ENCODE data around the gene ISG15.
"Not testable (repeated sequence)": the region's sequence is repeated elsewhere in the genome, so short reads cannot be mapped to it uniquely, and the experiment has no call there.

The ISG15 gene

DNA sequence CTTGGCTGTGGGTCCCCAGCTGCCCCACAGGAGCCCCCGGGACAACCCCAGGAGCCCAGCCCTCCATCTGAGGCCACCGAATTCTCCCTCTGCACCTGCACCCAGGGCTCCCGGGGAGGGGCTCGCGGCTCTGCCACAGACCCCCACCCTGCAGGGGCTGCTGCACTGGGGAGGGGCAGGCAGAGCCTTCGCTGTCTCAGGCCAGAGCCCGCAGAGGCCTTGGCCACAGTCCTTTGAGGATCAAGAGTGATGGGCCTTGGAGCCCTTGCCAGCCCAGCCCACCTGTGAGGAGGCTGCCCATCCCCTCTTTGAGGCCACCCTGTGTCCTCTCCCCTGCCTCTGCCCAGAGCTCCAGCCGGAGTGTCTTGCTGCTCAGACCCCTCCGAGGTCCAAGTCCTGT, 37.9 kb upstream of the ISG15 start:
- no peak for DNase-seq (ENCODE audit: low read depth in 1 of 2, low spot score in 1 of 2)

- peak; percentile 30 to 44 for DNase-seq (ENCODE audit: low read depth in 1 of 2, low spot score in 1 of 2)
These were observed 37.2 kb upstream of the ISG15 start for GRCh38 chr1:975896-976683.

DNA sequence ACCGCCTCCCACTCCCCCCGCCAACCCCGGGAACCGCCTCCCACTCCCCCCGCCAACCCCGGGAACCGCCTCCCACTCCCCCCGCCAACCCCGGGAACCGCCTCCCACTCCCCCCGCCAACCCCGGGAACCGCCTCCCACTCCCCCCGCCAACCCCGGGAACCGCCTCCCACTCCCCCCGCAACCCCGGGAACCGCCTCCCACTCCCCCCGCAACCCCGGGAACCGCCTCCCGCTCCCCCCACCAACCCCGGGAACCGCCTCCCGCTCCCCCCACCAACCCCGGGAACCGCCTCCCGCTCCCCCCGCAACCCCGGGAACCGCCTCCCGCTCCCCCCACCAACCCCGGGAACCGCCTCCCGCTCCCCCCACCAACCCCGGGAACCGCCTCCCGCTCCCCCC, 36.5 kb upstream of the ISG15 start:
- not testable (repeated sequence) for DNase-seq (ENCODE audit: low read depth in 1 of 2, low spot score in 1 of 2)

GRCh38 chr1:978069-978834, 35.0 kb upstream of the ISG15 start:
- DNase-seq (ENCODE audit: low read depth in 1 of 2, low spot score in 1 of 2) = no peak

- no peak for DNase-seq (ENCODE audit: low read depth in 1 of 2, low spot score in 1 of 2)
These were observed 34.2 kb upstream of the ISG15 start for GRCh38 chr1:978835-979743.

DNA sequence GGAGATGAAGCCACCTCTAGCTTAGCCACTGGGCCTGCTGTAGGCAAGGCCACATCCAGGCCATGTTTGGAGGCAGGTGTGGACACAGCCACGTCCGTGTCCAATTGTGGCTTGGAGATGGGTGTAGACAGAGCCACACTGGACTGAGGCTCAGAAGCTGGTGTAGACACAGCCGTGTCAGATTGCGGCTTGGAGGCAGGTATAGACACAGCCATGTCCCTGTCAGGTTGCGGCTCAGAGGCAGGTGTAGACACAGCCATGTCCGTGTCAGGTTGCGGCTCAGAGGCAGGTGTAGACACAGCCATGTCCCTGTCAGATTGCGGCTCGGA, 33.6 kb upstream of the ISG15 start:
- no peak for DNase-seq (ENCODE audit: low read depth in 1 of 2, low spot score in 1 of 2)

DNA sequence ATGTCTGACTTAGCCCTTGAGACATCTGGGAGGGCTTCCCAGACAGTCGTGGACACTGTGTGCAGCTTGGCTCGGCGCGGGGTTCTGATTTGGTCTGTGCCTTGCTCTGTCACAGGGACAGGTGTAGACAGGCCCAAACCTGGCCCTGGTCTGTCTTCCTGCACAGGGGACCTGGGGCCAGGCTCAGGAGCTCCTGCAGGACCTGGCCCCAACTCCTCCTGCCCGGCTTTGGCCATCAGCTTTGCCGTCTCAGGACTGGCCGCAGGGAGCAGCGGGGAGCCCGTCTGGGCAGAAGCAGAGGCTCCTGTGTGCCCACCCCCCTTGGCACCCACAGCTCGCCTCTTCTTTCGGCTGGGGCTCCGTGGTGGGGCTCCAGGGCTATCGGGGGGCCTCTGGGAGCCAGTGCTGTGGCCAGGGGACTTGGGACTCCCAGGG, 33.1 kb upstream of the ISG15 start:
- no peak for DNase-seq (ENCODE audit: low read depth in 1 of 2, low spot score in 1 of 2)

GRCh38 chr1:980602-981395, 32.5 kb upstream of the ISG15 start:
- DNase-seq (ENCODE audit: low read depth in 1 of 2, low spot score in 1 of 2) = no peak

DNA sequence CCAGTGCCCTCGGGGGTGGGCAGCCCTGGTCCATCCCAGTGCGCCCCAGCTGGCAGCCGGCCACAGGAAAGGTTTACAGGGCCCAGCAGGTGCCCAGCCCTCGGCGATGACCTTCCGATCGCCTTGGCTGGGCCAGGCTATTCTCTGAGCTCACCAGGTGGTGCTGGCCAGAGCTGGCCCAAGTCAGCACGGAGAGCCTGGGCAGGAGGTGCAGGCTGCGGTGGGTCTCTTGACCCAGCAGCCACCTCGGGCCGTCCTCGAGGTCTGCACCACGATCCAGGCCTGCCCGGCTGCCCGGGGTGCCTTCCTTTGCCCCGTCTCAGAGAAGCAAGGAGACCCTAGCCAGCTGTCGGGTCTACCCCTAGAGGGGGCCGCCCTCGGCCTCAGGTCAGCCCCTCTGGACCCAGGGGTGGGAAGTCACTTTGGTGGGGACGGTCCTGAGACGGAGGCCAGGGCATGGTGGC, 31.8 kb upstream of the ISG15 start:
- no peak for DNase-seq (ENCODE audit: low read depth in 1 of 2, low spot score in 1 of 2)

GRCh38 chr1:981955-982558, 31.2 kb upstream of the ISG15 start, which contains the start of gene PERM1:
Gene PERM1, minus strand, starts transcription at chr1:982093. Its CDS starts 1,064 bp downstream, at chr1:981029.
- DNase-seq (ENCODE audit: low read depth in 1 of 2, low spot score in 1 of 2) = no peak

DNA sequence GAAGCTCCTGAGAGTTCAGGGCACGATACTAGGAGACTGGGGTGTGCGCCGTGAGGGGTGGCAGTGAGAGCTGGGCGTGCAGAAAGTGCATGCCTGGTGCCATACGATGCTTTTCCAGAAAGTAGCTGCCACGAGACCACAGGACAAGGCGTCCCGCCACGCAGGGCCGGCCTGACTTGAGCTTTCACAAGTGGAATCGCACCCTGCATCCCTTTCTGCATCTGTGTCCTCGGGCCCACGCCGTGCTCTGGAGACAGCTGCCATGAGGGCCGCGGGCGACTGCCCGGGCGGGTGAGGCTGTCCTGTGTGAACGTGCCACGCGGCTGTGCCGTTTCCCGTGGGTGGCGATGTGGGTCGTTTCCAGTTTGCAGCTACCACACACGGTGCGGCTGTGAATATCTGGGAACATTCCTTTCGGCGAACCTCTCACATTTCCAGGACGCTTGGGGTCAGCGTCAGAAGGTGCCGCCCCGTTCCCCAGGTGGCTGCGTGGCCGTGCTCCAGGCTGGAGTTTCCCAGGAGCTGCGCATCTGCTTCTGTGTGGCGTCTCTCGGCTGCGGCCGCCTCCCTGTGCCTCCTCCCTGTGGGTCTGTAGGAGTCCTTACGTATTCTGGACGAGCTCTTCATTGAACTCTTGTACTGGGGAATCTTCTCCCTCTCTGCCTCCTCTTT, 30.4 kb upstream of the ISG15 start:
- no peak for DNase-seq (ENCODE audit: low read depth in 1 of 2, low spot score in 1 of 2)

GRCh38 chr1:983798-984475, 29.4 kb upstream of the ISG15 start:
- DNase-seq (ENCODE audit: low read depth in 1 of 2, low spot score in 1 of 2) = peak; percentile 40 to 42

DNA sequence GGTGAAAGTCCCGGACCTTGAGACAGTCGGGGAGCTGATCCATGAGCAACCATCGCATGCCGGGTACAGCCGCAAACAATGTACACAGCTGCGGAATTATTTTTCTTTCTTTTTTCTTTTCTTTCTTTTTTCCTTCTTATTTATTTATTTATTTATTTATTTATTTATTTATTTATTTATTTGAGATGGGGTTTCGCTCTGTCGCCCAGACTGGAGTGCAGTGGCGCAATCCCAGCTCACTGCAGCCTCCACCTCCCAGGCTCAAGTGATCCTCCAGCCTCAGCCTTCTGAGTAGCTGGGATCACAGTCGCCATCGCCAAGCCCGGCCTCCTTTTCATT, 28.9 kb upstream of the ISG15 start:
- no peak for DNase-seq (ENCODE audit: low read depth in 1 of 2, low spot score in 1 of 2)

DNA sequence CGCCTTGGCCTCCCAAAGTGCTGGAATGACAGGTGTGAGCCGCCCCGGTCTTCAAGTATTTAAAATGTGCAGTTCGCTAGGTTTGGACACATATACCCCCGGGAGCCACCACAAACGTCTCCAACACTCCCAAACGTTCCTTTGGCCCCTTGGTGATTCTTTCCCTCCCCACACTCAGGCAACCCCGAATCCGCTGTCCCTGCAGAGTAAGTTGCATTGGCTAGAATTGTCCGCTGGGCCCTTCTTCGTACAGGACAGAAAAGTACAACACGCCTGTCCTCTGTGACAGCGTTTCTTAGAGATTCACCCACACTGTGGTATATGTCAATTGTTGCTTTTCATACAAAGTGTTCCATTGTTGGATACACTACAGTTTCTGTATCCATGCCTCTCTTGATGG, 28.2 kb upstream of the ISG15 start:
- DNase-seq (ENCODE audit: low read depth in 1 of 2, low spot score in 1 of 2) = no peak

DNA sequence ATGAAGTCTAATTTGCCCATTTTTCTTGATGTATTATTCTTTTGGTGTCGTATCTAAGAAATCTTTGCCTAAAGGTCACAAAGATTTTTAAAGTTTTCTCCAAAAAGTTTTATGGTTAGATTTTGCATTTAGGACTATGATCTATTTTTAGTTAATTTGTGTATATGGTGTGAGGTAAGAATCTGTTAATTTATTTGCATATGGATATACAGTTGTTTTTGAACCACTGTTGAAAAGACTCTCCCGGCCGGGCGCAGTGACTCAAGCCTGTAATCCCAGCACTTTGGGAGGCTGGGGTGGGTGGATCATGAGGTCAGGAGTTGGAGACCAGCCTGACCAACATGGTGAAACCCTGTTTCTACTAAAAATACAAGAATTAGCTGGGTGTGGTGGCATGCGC, 25.2 kb upstream of the ISG15 start:
- DNase-seq (ENCODE audit: low read depth in 1 of 2, low spot score in 1 of 2) = not testable (repeated sequence)

DNA sequence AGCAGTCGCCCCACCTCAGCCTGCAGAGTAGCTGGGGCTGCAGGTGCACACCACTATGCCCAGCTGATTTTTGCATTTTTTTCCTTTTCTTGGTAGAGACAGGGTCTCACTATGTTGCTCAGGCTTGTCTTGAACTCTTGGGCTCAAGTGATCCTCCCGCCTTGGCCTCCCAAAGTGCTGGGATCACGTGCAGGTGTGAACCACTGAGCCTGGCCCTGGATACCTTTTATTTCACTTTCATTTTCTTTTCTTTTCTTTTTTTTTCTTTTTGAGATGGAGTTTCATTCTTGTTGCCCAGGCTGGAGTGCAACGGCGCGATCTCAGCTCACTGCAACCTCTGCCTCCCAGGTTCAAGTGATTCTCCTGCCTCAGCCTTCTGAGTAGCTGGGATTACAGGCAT, 22.0 kb upstream of the ISG15 start:
- not testable (repeated sequence) for DNase-seq (ENCODE audit: low read depth in 1 of 2, low spot score in 1 of 2)

- no peak for DNase-seq (ENCODE audit: low read depth in 1 of 2, low spot score in 1 of 2)
These were observed 21.4 kb upstream of the ISG15 start for GRCh38 chr1:991895-992294.

DNA sequence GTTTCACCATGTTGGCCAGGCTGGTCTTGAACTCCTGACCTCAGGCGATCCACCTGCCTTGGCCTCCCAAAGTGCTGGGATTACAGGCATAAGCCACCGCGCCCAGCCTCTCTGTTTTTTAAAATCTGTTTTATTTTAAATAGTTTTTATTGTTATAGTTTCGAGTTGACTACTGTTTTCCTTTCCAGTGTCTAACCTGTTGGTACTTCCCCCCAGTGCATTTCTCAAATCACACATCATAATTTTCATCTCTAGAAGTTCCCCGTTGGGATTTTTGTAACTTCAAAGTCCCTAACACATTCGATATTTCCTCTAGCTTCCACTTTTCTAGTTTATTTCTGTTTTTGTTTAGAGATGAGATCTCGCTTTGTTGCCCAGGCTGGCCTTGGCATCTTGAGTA, 20.9 kb upstream of the ISG15 start:
- no peak for DNase-seq (ENCODE audit: low read depth in 1 of 2, low spot score in 1 of 2)

GRCh38 chr1:993379-993995, 19.8 kb upstream of the ISG15 start:
- DNase-seq (ENCODE audit: low read depth in 1 of 2, low spot score in 1 of 2) = no peak
